Chondrocyte (in vitro differentiated cells): Measurements from ENCODE around the gene ATP23. TPM values are rescaled to one million over a fixed set of nuclear protein-coding genes. Genes with fewer than 3 reads are reported as not detected.

ENCODE experiments used
- DNase-seq: peaks from one replicate; pipeline ENCODE4 v3.0.0; 2021; ENCODE audit warnings: mixed read lengths, low spot score
- H3K27ac Mint-ChIP-seq: one replicate; pipeline ENCODE4 v1.8.0; 2021; ENCODE audit warnings: mild to moderate bottlenecking, moderate library complexity, mixed read lengths; ENCODE audit not compliant: unreplicated experiment
- H3K27me3 Mint-ChIP-seq: 2 replicates; pipeline ENCODE4 v1.8.0; 2021; ENCODE audit warnings: low read depth, mixed read lengths
- H3K36me3 Mint-ChIP-seq: 2 replicates; pipeline ENCODE4 v1.8.0; 2021; ENCODE audit warnings: low read depth, mixed read lengths
- H3K4me1 Mint-ChIP-seq: 2 replicates; pipeline ENCODE4 v1.8.0; 2021; ENCODE audit warnings: low read depth, mild to moderate bottlenecking, mixed read lengths
- H3K4me3 Mint-ChIP-seq: one replicate; pipeline ENCODE4 v1.8.0; 2021; ENCODE audit warnings: mild to moderate bottlenecking, moderate library complexity, mixed read lengths; ENCODE audit not compliant: unreplicated experiment
- H3K9me3 Mint-ChIP-seq: 2 replicates; pipeline ENCODE4 v1.8.0; 2021; ENCODE audit warnings: low read depth, mixed read lengths
- CTCF ChIP-seq: fragments of 200-600 bp; sonication (generic); IDR thresholded peaks from 2 replicates; pipeline ENCODE4 v1.5.0; 2021; ENCODE audit warnings: antibody characterized with exemption, mild to moderate bottlenecking, moderate library complexity
- total RNA-seq: library from RNA; stranded (reverse); gene quantifications from 3 replicates; pipeline ENCODE4 v1.2.1, GENCODE V29; 2021

The ATP23 gene
- total RNA-seq, 1 donor from 2014 or later, result 3.6 TPM

GRCh38 chr12:57935839-57936512 is 5.4 kb upstream of the ATP23 start:
- Mint-ChIP-seq H3K27me3 (no peaks in the 10 kb centered on the region), H3K4me1 (peaks cover 25% of the 10 kb centered on the region), H3K4me3 (peak overlapping the region; percentile 90), H3K36me3 (no peaks in the 10 kb centered on the region), H3K27ac (peak overlapping the region; percentile 95), H3K9me3 (no peaks in the 10 kb centered on the region)
- no peak for DNase-seq
- TF ChIP-seq CTCF, result no peak

GRCh38 chr12:57936513-57936883 is 4.9 kb upstream of the ATP23 start:
- Mint-ChIP-seq H3K36me3 (no peaks in the 10 kb centered on the region), H3K9me3 (no peaks in the 10 kb centered on the region), H3K4me3 (peak overlapping the region; percentile 51), H3K4me1 (peaks cover 26% of the 10 kb centered on the region), H3K27me3 (no peaks in the 10 kb centered on the region), H3K27ac (peak overlapping the region; percentile 18)
- DNase-seq, result no peak
- TF ChIP-seq CTCF, result no peak

GRCh38 chr12:57939291-57939690 is 2.1 kb upstream of the ATP23 start:
- Mint-ChIP-seq H3K36me3 (no peaks in the 10 kb centered on the region), H3K4me1 (peaks cover 39% of the 10 kb centered on the region), H3K4me3 (no peak overlapping the region), H3K27ac (no peak overlapping the region), H3K9me3 (no peaks in the 10 kb centered on the region), H3K27me3 (no peaks in the 10 kb centered on the region)
- TF ChIP-seq CTCF, result no peak
- DNase-seq, result no peak

- no peaks in the 10 kb centered on the region for H3K9me3 Mint-ChIP-seq
- H3K27me3 Mint-ChIP-seq, result no peaks in the 10 kb centered on the region
- H3K27ac Mint-ChIP-seq, result peak overlapping the region; percentile 91
- H3K4me3 Mint-ChIP-seq, result peak overlapping the region; percentile 88
- no peaks in the 10 kb centered on the region for H3K36me3 Mint-ChIP-seq
- TF ChIP-seq CTCF, result no peak
- DNase-seq, result no peak
- peaks cover 32% of the 10 kb centered on the region for H3K4me1 Mint-ChIP-seq
Observed at GRCh38 chr12:57940052-57940914, 1.1 kb upstream of the ATP23 start.

GRCh38 chr12:57940915-57941164 is 527 bp upstream of the ATP23 start:
- Mint-ChIP-seq H3K27ac (peak overlapping the region; percentile 91), H3K27me3 (no peaks in the 10 kb centered on the region), H3K9me3 (no peaks in the 10 kb centered on the region), H3K36me3 (no peaks in the 10 kb centered on the region), H3K4me1 (peaks cover 26% of the 10 kb centered on the region), H3K4me3 (peak overlapping the region; percentile 88)
- no peak for TF ChIP-seq CTCF
- no peak for DNase-seq
